ENCODE data around the gene DENND6B. TPM values are rescaled to one million over a fixed set of nuclear protein-coding genes. Genes with fewer than 3 reads are reported as not detected.
A peak's percentile ranks its signal among the peaks of the same experiment; 100 is the strongest.

Gene DENND6B
- total RNA-seq, 1 experiment from 2014 or later = 11.0 TPM

GRCh38 chr22:50326956-50327710 is at the start of gene DENND6B (continued):
- TF ChIP-seq CTCF (IDR thresholded peaks at IDR 0.05 in 2 of 3, conservative IDR thresholded peaks at IDR 0.05 in 1 of 3; ENCODE audit: borderline replicate concordance in 1 of 3, insufficient read depth in 1 of 3, low read depth in 2 of 3, low read length in 2 of 3) (peak in 2 of 3 experiments; percentile 27 to 29; a peak in 2 of 6 replicates), RAD21 (IDR thresholded peaks at IDR 0.05; ENCODE audit: low read depth) (peak; percentile 46)

- Histone ChIP-seq H3K4me3 (replicated peaks in 1 of 2; ENCODE audit: low read depth in 1 of 2, low read length in 2 of 2) (no peak overlapping the region), H3K4me1 (ENCODE audit: control insufficient read depth in 1 of 2, insufficient read depth in 2 of 2, low read length in 2 of 2) (no peaks in the 10 kb centered on the region), H4K20me1 (ENCODE audit: insufficient read depth) (no peaks in the 10 kb centered on the region), H3K27me3 (ENCODE audit: insufficient read depth, low read length) (no peaks in the 10 kb centered on the region), H3K9ac (ENCODE audit: low read length) (no peak overlapping the region), H2AFZ (ENCODE audit: low read depth, low read length, poor library complexity, severe bottlenecking) (no peak overlapping the region), H3K4me2 (ENCODE audit: low read length) (no peak overlapping the region), H3K79me2 (ENCODE audit: insufficient read depth, low read length) (peaks cover 25% of the 10 kb centered on the region), H3K36me3 (ENCODE audit: control insufficient read depth in 1 of 2, insufficient read depth in 2 of 2, low read length in 2 of 2) (peaks cover 18 to 52% of the 10 kb centered on the region in 2 experiments), H3K9me2 (ENCODE audit: insufficient read depth) (no peaks in the 10 kb centered on the region), H3K27ac (ENCODE audit: low read depth, low read length) (no peak overlapping the region), H3K9me3 (ENCODE audit: control insufficient read depth in 1 of 2, insufficient read depth in 1 of 2, low read depth in 1 of 2, low read length in 2 of 2) (no peaks in the 10 kb centered on the region)
- DNase-seq (ENCODE audit: low read depth, low spot score) = no peak
- no peak for ATAC-seq
- TF ChIP-seq CEBPB (IDR thresholded peaks at IDR 0.05; ENCODE audit: low read depth) (no peak), POLR2A (IDR thresholded peaks at IDR 0.05; ENCODE audit: borderline replicate concordance, extremely low read depth, insufficient read depth, insufficient read length) (no peak), SIN3A (IDR thresholded peaks at IDR 0.05; ENCODE audit: low read depth) (no peak), RAD21 (IDR thresholded peaks at IDR 0.05; ENCODE audit: low read depth) (no peak), JUND (IDR thresholded peaks at IDR 0.05) (no peak), SRF (IDR thresholded peaks at IDR 0.05; ENCODE audit: low read depth) (no peak), ATF3 (IDR thresholded peaks at IDR 0.05) (no peak), ZNF274 (IDR thresholded peaks at IDR 0.05; ENCODE audit: low read depth, low read length) (no peak), REST (IDR thresholded peaks at IDR 0.05; ENCODE audit: low read depth) (no peak), MAX (IDR thresholded peaks at IDR 0.05) (no peak), EZH2phosphoT487 (IDR thresholded peaks at IDR 0.05; ENCODE audit: borderline replicate concordance) (no peak), SP1 (IDR thresholded peaks at IDR 0.05; ENCODE audit: low read depth) (no peak), ZBTB33 (IDR thresholded peaks at IDR 0.05; ENCODE audit: extremely low read depth, insufficient replicate concordance, low read length) (no peak), ELF1 (IDR thresholded peaks at IDR 0.05; ENCODE audit: borderline replicate concordance, low read depth) (no peak), POLR2AphosphoS5 (IDR thresholded peaks at IDR 0.05; ENCODE audit: low read depth, low read length) (no peak), EGR1 (IDR thresholded peaks at IDR 0.05; ENCODE audit: low read depth) (no peak)
- POLR2A ChIA-PET = no interaction called here
- CTCF ChIA-PET = no interaction called here
- intact Hi-C loops (cut with micrococcal nuclease) = no loop called here
- RAD21 ChIA-PET (ENCODE audit: low non-redundant PET in 1 of 2, low total read pairs in 2 of 2, uncharacterized antibody in 2 of 2, unreplicated experiment in 2 of 2) = no interaction called here
- no TSS peak for BruUV-seq (replicated peaks)
Observed at GRCh38 chr22:50376085-50376651, 49.4 kb upstream of the DENND6B start.
